22Rv1 (cell line): Measurements from ENCODE around the gene DNAJC5.

Experiments used
- ZFX ChIP-seq: fragments of 450-650 bp; IDR thresholded peaks from 2 replicates; pipeline ENCODE4 v1.6.1; 2017; ENCODE audit warnings: antibody characterized with exemption, borderline replicate concordance
- TF ChIP-seq, protein P1 (sequence below): fragments of 450-650 bp; IDR thresholded peaks from 2 replicates; pipeline ENCODE4 v1.5.1; 2017; ENCODE audit warnings: mild to moderate bottlenecking

GRCh38 chr20:63944078-63944941 is 49.4 kb downstream of the DNAJC5 start:
- TF ChIP-seq, protein P1, sequence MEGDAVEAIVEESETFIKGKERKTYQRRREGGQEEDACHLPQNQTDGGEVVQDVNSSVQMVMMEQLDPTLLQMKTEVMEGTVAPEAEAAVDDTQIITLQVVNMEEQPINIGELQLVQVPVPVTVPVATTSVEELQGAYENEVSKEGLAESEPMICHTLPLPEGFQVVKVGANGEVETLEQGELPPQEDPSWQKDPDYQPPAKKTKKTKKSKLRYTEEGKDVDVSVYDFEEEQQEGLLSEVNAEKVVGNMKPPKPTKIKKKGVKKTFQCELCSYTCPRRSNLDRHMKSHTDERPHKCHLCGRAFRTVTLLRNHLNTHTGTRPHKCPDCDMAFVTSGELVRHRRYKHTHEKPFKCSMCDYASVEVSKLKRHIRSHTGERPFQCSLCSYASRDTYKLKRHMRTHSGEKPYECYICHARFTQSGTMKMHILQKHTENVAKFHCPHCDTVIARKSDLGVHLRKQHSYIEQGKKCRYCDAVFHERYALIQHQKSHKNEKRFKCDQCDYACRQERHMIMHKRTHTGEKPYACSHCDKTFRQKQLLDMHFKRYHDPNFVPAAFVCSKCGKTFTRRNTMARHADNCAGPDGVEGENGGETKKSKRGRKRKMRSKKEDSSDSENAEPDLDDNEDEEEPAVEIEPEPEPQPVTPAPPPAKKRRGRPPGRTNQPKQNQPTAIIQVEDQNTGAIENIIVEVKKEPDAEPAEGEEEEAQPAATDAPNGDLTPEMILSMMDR = no peak
- TF ChIP-seq ZFX = no peak
